Measurements from ENCODE around the gene PHACTR1. TPM values are rescaled to one million over a fixed set of nuclear protein-coding genes. Genes with fewer than 3 reads are reported as not detected.

The PHACTR1 gene
- total RNA-seq, 1 experiment from 2014 or later, result 0.14 TPM

DNA sequence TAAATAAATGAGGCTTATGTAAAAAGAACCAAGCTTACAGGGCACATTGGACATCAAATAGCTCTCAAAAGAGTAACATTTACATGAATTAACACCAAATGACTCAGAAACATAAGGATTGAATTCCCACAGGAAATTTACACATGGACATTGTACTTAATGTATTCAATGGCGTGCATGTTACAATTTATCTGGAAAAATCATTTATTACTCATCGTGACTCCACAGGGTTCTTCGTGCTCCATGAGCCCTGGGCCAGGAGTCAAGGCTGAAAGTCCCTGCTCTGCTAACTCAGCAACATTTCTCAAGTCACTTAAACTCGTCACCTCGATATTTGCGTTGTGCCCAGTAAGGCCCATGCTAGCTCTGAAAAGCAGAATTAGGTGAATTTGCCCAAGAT is 158.5 kb downstream of the PHACTR1 start:
- no peaks in the 10 kb centered on the region for H3K9me3 ChIP-seq (replicated peaks)
- DNase-seq, result no peak

DNA sequence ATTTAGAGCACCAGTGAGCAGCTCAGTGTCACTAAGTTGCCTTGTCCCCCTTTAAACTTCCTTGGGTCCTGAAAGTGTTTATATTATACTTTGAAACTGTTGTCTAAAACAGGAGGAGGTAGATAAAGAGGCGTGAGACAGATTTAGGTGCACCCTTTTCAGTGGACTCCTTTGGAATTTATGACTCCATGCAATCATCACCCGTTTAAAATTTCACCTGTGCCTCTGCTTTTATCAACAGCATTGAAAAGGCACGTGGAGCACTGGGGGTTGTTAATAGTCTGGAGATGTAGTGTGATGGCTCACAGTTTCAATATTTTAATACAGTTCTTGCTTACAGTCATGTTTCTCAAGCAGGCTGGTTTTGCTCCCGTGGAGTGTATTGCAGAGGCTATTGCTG is 162.2 kb downstream of the PHACTR1 start:
- Histone ChIP-seq H3K27ac (no peak overlapping the region), H3K36me3 (no peaks in the 10 kb centered on the region), H3K4me3 (no peak overlapping the region), H3K9me3 (replicated peaks) (no peaks in the 10 kb centered on the region), H3K4me1 (no peaks in the 10 kb centered on the region), H3K27me3 (no peaks in the 10 kb centered on the region)
- DNase-seq, result no peak

More for the DNA sequence above, 158.5 kb downstream of the PHACTR1 start:
- no peak overlapping the region for H3K27ac ChIP-seq
- H3K4me3 ChIP-seq, result no peak overlapping the region
- no peaks in the 10 kb centered on the region for H3K4me1 ChIP-seq
- H3K36me3 ChIP-seq, result no peaks in the 10 kb centered on the region
- no peaks in the 10 kb centered on the region for H3K27me3 ChIP-seq

DNA sequence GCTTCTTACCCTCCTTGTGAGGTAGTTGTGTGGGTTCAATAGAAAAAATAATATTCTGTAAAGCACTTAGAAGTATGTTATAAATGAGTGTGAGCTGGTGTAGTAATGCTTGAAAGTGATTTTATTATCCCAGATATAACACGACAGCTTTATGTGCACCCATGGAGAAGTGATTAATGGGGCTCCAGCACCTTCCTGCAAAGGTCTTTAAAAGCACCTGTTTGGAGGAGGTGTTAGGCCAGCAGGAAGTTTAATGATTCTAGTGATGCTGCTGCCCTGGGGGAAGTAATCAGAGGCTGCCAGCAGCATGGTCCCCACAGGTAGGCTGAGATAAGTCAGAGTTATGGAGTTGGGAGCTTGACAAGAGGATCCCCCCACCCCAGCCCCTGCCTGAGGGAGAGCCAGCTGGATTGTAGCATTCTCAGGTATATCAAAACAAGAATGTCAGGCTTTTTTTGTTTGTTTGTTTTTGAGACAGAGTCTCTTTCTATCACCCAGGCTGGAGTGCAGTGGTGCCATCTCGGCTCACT is 166.3 kb downstream of the PHACTR1 start:
- Histone ChIP-seq H3K27ac (no peak overlapping the region), H3K27me3 (no peaks in the 10 kb centered on the region), H3K9me3 (replicated peaks) (no peaks in the 10 kb centered on the region), H3K4me1 (no peaks in the 10 kb centered on the region), H3K36me3 (no peaks in the 10 kb centered on the region), H3K4me3 (no peak overlapping the region)
- no peak for DNase-seq

DNA sequence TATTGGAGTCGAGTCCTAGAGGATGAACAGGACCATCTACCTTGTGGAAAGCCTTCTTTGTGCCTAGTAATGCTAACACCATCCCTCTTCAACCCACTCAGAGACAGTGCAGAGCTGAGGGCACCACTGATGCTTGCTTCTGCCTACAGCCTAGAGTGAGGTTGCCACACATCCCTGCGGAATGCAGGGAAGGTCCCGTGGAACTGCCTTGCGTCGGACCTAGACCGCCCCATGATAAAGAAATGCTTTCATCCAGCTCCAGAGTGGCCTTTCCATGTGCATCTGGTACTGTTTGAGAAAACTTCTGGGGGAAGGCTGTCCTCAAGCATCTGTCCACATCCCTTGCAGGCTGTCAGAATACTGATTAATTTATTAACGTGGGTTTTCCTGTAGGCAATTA is 168.4 kb downstream of the PHACTR1 start:
- H3K4me3 ChIP-seq, result no peak overlapping the region
- H3K36me3 ChIP-seq, result no peaks in the 10 kb centered on the region
- no peak for DNase-seq

DNA sequence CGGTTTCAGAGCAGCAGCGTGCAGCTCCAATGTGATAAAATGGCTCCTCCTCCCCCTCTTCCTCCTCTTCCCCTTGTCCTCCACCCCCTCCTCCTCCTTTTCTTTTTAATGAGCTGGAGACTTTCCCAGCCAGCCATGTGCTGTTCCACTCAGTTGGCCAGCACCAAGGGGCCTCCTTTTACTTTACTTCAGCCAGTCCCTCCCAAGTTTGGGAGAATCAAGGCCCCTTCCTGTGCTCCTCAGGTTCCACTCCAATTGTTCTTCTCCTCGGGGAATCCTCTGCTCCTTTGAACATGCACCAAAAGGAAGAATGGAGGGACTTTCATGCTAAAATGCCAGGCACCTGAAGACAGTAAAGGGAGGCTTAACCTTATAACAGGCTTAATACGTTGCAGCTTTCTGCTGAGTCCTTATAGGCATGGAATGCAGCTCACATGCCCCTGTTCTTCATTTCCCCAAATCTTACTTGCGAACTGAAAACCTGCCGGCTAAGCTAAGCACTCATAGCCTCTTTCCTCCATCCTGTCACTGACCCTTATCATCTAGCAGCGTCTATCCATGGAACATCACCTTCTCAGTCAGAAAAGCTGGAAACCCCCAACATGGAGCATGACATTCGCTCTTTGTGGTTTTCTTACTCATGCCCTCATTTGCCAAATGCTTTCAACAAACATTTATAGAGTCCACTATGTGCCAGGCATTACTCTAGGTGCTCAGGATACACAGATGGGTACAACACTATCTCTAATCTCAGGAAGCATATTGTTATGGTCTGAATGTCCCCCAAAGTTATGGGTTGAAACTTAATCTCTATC is 170.6 kb downstream of the PHACTR1 start:
- Histone ChIP-seq H3K27me3 (no peaks in the 10 kb centered on the region), H3K9me3 (replicated peaks) (no peaks in the 10 kb centered on the region), H3K36me3 (no peaks in the 10 kb centered on the region), H3K4me3 (no peak overlapping the region), H3K27ac (no peak overlapping the region), H3K4me1 (no peaks in the 10 kb centered on the region)
- DNase-seq, result no peak

More for the DNA sequence above, 168.4 kb downstream of the PHACTR1 start:
- H3K9me3 ChIP-seq (replicated peaks), result no peaks in the 10 kb centered on the region
- H3K4me1 ChIP-seq, result no peaks in the 10 kb centered on the region
- H3K27ac ChIP-seq, result no peak overlapping the region
- no peaks in the 10 kb centered on the region for H3K27me3 ChIP-seq

DNA sequence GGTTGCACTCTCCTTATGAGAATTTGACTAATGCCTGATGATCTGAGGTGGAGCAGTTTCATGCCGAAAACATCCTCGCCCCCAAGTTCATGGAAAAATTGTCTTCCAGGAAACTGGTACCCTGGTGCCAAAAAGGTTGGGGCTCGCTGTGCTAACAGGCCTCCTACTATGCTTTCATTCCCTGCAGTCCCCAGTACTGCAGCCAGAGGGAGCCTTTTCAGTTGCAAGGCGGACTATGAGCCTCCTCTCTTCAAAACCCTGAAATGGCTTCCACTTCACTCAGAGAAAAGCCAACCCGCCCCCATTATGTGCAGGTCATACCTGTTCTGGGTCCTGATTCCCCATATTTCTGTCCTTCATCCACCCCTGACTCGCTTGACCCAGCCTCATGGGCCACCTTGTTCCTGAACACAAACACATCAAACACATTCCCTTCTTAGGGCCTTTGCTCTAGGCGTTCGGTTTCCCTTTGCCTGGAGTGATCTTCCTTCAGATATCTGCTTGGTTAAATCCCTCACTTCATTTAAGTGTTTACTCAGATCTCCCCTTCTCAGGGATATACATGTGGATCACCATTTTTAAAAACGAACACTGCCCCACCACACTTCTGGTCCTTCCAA is 173.7 kb downstream of the PHACTR1 start:
- peak; percentile 5 to 32 for DNase-seq
- Histone ChIP-seq H3K36me3 (no peaks in the 10 kb centered on the region), H3K27ac (no peak overlapping the region), H3K4me1 (no peaks in the 10 kb centered on the region), H3K4me3 (no peak overlapping the region), H3K27me3 (no peaks in the 10 kb centered on the region), H3K9me3 (replicated peaks) (no peaks in the 10 kb centered on the region)

DNA sequence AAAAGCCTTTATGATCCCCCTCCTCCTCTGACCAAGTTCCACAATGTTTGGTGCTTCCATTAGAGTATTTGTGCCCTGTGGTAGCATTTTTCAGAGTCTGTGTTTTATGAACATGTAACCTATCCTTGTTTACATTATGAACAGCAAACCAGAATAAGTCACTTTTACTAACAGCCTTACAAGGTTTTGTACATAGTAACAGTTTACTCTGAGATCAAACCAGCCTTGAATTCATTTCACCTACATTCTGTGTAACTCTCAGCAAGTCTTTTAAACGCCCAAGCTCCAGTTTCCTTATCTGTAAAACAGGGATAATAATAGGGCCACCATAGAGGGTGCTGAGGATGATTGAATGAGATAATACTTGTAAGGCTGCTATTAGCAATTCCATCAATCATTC is 175.0 kb downstream of the PHACTR1 start:
- H3K9me3 ChIP-seq (replicated peaks), result no peaks in the 10 kb centered on the region
- no peak for DNase-seq
- no peak overlapping the region for H3K27ac ChIP-seq
- H3K4me1 ChIP-seq, result no peaks in the 10 kb centered on the region
- H3K27me3 ChIP-seq, result no peaks in the 10 kb centered on the region
- no peak overlapping the region for H3K4me3 ChIP-seq
- H3K36me3 ChIP-seq, result no peaks in the 10 kb centered on the region

DNA sequence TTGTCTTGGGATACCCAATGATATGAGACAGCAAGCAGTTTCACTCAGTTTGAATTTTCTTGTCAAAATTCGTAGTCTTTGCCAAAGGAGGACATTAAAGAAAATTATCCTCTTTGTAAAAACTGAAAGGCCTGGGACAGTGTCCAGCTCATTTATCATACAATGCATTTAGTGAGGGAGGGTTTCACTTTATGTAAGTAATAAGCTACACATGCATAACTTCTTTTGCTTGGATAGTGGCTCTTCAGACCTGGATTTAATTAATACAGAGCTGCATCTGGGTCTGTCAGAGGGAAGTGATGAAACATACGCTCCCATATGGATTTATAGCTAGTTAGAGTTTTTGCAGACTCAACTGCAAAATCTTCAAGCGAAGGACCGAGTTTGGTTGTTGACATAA is 175.6 kb downstream of the PHACTR1 start:
- no peaks in the 10 kb centered on the region for H3K4me1 ChIP-seq
- no peak overlapping the region for H3K27ac ChIP-seq
- H3K9me3 ChIP-seq (replicated peaks), result no peaks in the 10 kb centered on the region
- no peaks in the 10 kb centered on the region for H3K36me3 ChIP-seq
- no peaks in the 10 kb centered on the region for H3K27me3 ChIP-seq
- no peak for DNase-seq
- H3K4me3 ChIP-seq, result no peak overlapping the region

DNA sequence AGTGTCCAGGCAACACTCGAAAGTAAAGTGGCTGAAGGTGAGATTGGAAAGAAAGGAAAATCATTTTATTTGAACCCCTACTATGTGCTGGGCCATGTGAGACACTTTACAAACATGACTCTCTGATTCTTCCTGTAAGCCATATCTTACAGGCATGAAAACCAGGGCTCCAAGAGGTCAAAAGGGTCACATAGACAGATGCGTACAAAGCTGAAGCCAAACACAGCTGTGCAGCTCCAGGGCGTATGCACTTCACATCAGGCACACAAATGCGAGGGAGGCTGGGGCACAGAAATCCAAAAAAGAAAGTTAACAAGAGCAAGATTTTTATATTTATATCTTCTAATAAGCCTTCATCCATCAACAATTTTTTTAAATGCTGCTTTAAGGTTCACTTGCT is 176.5 kb downstream of the PHACTR1 start:
- Histone ChIP-seq H3K27ac (no peak overlapping the region), H3K9me3 (replicated peaks) (no peaks in the 10 kb centered on the region), H3K36me3 (no peaks in the 10 kb centered on the region), H3K27me3 (no peaks in the 10 kb centered on the region), H3K4me3 (no peak overlapping the region), H3K4me1 (no peaks in the 10 kb centered on the region)
- peak; percentile 2 to 22 for DNase-seq

DNA sequence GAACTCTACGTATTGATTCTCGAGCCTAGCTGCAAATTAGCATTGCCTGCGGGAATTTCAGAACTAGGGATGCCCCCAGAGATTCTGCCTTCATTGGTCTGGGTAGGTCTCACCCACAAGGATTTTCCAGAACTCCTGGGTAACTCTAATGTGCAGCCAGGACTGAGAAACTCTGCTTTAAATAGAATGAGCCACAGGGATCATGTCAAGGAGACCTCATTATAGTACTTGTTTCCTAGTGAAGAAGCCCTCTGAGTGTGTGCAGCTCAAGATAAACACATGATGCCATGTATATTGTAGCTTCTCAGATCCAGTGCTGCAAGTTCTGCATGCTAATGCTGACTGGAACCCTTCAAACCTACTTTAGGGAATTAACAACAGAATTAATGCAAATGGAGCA is 179.2 kb downstream of the PHACTR1 start:
- H3K36me3 ChIP-seq, result no peaks in the 10 kb centered on the region
- H3K27me3 ChIP-seq, result no peaks in the 10 kb centered on the region
- no peak overlapping the region for H3K4me3 ChIP-seq
- H3K27ac ChIP-seq, result no peak overlapping the region
- H3K4me1 ChIP-seq, result no peaks in the 10 kb centered on the region
- H3K9me3 ChIP-seq (replicated peaks), result no peaks in the 10 kb centered on the region
- no peak for DNase-seq

DNA sequence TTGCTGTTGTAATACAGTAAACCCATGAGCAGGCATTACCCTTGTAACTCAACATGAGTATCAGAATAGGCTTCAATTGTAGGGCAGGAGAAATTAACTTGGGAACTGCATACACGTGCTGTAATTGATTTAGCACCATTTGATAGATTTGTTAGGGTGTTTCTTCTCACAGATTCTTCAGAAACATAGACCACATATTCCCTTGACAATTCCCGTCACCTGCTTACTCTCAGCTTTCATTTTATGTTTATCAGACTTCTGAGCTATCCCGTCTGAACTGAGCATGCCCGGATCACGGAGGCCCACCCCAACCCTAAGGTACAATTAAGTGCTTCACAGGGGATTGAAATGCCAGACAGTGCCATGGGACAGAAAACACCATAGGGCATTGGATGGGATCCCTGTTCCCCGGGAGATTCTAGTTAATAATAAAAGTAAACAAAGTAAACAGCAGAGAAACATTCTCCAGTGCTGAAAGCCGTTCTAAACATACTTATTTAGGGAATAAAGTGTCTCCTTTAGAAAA is 179.7 kb downstream of the PHACTR1 start:
- Histone ChIP-seq H3K27me3 (no peaks in the 10 kb centered on the region), H3K36me3 (no peaks in the 10 kb centered on the region), H3K27ac (no peak overlapping the region), H3K4me3 (no peak overlapping the region), H3K9me3 (replicated peaks) (no peaks in the 10 kb centered on the region), H3K4me1 (no peaks in the 10 kb centered on the region)
- DNase-seq, result no peak

DNA sequence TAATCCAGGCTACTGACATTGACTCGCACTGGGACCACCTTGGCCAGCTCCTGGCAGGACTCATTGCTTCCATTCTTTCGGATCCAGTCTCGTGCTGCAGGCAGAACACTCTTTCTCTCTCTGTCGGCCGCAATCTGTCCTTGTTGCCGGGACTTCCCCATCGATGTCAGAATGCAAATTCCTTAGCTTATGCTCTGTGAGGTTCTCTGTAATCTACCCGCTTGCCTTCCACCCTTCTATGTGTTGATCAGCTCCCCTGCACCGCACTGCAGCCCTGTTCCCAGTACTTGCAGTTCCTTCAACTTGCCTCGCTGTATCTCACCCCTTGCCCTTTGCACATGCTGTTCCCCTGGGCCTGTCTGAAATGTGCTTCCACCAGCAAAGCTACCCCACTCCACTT is 182.0 kb downstream of the PHACTR1 start:
- Histone ChIP-seq H3K4me3 (no peak overlapping the region), H3K27ac (no peak overlapping the region), H3K4me1 (no peaks in the 10 kb centered on the region), H3K9me3 (replicated peaks) (no peaks in the 10 kb centered on the region), H3K27me3 (no peaks in the 10 kb centered on the region), H3K36me3 (no peaks in the 10 kb centered on the region)
- no peak for DNase-seq

DNA sequence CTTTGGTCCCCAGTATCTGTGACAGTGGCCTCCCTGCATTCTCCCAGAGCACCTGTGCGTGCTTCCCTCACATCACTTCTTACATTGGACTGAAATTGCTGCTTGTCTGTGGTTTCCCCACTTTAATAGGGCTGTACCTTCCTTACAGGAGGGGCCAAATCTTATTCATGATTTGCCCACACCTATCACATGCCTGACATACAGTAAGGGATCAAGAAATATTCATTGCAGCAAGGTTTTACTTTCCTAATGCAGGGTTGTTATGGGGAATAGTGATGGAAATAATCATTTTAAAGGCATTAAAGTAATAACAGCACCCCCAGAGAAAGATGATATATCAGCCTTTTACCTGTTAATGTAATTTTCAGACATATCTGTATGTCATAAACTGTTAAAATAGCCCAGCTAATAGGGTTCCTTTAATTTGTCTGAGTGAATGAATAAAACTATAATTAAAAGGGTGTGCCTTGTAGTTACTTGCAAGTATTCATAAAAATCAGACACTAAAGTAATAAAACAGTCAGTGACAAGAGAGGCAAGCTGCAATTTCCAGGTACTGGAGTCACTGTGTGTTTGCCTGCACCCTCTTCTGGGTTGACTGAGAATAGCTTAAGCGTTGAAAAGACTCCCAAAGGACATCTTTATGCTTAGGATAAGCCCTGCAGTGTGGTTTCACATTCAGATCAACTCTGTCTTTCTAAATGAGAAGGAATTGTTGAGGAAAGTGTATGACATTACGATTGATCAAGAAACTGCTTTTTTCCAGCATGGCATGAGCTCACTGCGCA is 182.7 kb downstream of the PHACTR1 start:
- H3K27me3 ChIP-seq, result no peaks in the 10 kb centered on the region

DNA sequence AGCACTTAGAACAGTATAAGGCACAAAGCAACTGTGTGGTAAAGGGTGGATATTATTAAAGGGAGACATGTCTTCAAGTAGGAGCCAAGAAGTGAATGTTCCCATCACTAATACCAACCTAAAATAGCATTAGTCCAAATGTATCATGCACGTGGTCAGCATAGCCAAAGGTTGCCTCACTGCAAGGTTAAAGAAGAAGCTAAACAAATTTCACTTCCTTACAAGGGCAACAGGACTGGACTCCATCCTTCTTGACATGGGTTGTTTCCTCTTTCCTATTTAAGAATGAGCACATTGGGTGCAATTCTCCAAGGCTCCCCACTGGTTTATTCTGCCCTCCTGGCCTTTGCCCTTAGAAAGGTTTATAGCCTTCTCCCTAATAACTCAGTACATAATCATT is 186.7 kb downstream of the PHACTR1 start:
- no peak for DNase-seq
- no peaks in the 10 kb centered on the region for H3K9me3 ChIP-seq (replicated peaks)
- H3K27me3 ChIP-seq, result no peaks in the 10 kb centered on the region
- no peak overlapping the region for H3K4me3 ChIP-seq
- H3K36me3 ChIP-seq, result no peaks in the 10 kb centered on the region
- no peaks in the 10 kb centered on the region for H3K4me1 ChIP-seq
- no peak overlapping the region for H3K27ac ChIP-seq

More for the DNA sequence above, 182.7 kb downstream of the PHACTR1 start:
- Histone ChIP-seq H3K36me3 (no peaks in the 10 kb centered on the region), H3K27ac (no peak overlapping the region), H3K4me1 (no peaks in the 10 kb centered on the region), H3K4me3 (no peak overlapping the region), H3K9me3 (replicated peaks) (no peaks in the 10 kb centered on the region)
- DNase-seq, result no peak

DNA sequence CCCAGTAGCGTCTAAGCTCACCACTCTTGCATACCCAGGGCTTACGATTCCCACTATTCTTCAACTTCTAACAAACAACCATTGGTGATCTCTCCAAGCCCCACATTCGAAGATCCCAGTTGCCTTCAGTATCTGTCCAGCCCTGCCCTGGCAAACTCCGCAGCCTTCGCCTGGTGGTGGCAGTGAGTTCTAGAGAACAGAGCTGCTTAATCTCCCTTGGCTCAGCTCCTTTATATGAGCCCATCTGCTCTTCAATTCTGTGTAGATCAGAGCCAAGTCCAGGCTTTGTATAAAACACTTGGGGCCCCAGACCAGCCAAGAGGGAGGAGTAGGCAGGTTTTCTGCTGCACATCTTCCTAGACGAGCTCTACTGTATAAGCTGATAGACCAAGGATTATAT is 193.3 kb downstream of the PHACTR1 start:
- Histone ChIP-seq H3K4me1 (no peaks in the 10 kb centered on the region), H3K27ac (no peak overlapping the region), H3K9me3 (replicated peaks) (no peaks in the 10 kb centered on the region), H3K27me3 (no peaks in the 10 kb centered on the region), H3K4me3 (no peak overlapping the region), H3K36me3 (no peaks in the 10 kb centered on the region)
- DNase-seq, result no peak

All from SJCRH30 (cell line).